NCI-H1436 treated with DMSO at 0.1 percent for 48 hours (cell line): Measurements from ENCODE around the gene GRK2.
"Not testable (repeated sequence)": the region's sequence is repeated elsewhere in the genome, so short reads cannot be mapped to it uniquely, and the experiment has no call there.

Source experiments
- DNase-seq: peaks from one replicate; lab custom pipeline; 2025; lab: John Stamatoyannopoulos, UW

GRK2 gene

GRCh38 chr11:67312187-67313021 lies 46.1 kb downstream of the GRK2 start:
- DNase-seq: no peak

DNA sequence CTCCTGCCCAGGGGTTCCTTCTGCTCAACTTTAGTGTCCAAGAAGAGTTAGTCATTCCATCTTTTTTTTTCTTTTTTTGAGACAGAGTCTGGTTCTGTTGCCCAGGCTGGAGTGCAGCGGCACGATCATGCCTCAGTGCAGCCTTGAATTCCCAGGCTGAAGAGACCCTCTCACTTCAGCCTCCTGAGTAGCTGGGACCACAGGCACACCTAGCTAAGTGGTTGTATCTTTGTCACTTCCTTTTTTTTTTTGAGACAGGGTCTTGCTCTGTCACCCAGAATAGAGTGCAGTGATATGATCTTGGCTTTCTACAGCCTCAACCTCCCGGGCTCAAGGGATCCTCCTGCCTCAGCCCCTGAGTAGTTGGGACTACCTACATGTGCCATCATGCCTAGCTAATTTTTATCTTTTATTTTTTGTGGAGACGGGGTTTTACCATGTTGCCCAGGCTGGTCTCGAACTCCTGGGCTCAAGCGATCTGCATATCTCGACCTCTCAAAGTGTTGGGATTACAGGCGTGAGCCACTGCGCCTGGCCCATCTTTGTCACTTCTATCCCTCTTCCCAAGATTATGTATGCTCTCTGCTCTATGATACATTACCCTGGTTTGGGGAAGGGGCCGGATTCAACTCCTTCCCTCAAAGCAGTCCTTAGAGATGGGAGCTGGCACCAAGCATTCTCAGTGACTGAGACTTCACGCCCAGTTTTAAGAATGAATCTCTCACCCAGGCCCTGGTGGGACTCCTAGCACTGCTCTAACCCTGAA lies 47.0 kb downstream of the GRK2 start:
- no peak for DNase-seq

- no peak for DNase-seq
Measured at GRCh38 chr11:67314218-67314617, 47.9 kb downstream of the GRK2 start.

GRCh38 chr11:67315325-67315909 lies 49.1 kb downstream of the GRK2 start:
- no peak for DNase-seq

- DNase-seq: no peak
Measured at GRCh38 chr11:67316882-67317204, 50.6 kb downstream of the GRK2 start.

GRCh38 chr11:67317205-67317887 lies 51.1 kb downstream of the GRK2 start:
- DNase-seq: peak; percentile 78

GRCh38 chr11:67317888-67318555 lies 51.7 kb downstream of the GRK2 start:
- no peak for DNase-seq

GRCh38 chr11:67318876-67319275 lies 52.6 kb downstream of the GRK2 start:
- DNase-seq: not testable (repeated sequence)

- no peak for DNase-seq
Measured at GRCh38 chr11:67320011-67320410, 53.7 kb downstream of the GRK2 start.

- no peak for DNase-seq
Measured at GRCh38 chr11:67320691-67321090, 54.4 kb downstream of the GRK2 start.

- DNase-seq: no peak
Measured at GRCh38 chr11:67321313-67321871, 55.1 kb downstream of the GRK2 start.

DNA sequence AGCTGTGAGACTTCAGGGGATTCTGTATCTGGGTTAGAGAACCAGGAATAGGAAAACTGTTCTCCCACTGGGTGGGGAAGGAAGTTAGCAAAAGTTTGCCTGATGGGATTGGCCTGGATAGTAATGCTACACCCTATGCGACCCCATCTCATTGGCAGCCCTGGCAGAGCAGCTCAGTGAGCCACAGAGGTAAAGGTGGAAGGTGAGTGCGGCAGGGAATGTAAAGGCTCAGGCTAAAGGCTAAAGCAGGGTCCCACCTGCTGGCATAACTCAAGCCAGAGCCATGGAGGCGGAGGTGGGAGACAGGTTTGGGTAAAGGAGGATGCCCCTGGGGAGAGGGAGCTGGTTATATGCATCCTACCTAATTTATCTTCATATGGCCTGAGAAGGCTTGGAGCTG lies 55.8 kb downstream of the GRK2 start:
- no peak for DNase-seq

DNA sequence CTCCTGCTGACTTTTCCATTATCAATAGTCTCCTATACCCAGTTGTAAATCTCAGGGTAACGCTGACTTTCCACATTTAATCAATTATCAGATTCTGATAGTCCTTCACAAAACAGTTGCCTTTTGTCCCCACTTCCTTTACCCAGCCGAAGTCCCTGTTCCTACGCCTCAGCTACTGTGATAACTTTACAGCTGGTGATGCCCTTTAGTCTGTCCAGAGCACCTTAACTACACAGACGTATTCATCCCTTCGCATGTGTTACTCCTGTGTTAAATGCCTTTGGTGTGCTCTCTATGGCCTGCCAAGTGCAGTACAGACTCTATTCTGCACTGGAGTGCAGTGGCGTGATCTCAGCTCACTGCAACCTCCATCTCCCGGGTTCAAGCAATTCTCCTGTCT lies 57.3 kb downstream of the GRK2 start:
- no peak for DNase-seq

DNA sequence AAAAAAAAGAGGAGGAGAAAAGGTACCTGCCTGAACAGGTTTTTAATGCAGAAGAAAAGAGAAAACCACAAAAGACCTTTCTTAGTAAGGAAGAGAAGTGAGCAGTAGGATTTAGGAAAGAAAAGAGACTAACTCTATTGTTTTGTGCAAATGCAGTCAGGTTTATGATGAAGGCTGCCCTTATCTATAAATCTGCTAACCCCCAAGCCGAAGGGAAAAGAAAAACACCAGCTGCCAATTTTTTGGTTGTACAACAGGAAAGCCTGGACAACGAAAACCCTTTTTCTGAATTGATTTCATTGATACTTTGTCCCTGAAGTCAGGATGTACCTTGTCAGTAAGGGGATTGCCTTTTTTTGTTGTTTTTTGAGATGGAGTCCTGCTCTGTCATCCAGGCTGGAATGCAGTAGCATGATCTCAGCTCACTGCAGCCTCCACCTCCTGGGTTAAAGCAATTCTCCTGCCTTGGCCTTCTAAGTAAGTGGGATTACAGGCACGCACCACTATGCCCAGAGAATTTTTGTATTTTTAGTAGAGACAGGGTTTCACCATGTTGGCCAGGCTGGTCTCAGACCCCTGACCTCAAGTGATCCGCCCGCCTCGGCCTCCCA lies 65.9 kb downstream of the GRK2 start:
- DNase-seq: no peak
